CD1c-positive myeloid dendritic cell (primary cell): ENCODE measurements around the gene CLMN.
A peak's percentile ranks its signal among the peaks of the same experiment; 100 is the strongest.

Experiments
- DNase-seq: peaks from one replicate; pipeline ENCODE4 v3.0.0-alpha.2; 2016; ENCODE audit errors: extremely low spot score

Gene CLMN

GRCh38 chr14:95319312-95320077, at the start of gene CLMN:
Gene CLMN (minus strand): TSS chr14:95319908. CDS start chr14:95319792, 116 bp downstream.
- peak; percentile 70 for DNase-seq

GRCh38 chr14:95365401-95365800, 45.7 kb upstream of the CLMN start:
- no peak for DNase-seq

GRCh38 chr14:95364481-95365209, 44.9 kb upstream of the CLMN start:
- DNase-seq = no peak

- no peak for DNase-seq
Measured at GRCh38 chr14:95363468-95363954, 43.8 kb upstream of the CLMN start.

DNA sequence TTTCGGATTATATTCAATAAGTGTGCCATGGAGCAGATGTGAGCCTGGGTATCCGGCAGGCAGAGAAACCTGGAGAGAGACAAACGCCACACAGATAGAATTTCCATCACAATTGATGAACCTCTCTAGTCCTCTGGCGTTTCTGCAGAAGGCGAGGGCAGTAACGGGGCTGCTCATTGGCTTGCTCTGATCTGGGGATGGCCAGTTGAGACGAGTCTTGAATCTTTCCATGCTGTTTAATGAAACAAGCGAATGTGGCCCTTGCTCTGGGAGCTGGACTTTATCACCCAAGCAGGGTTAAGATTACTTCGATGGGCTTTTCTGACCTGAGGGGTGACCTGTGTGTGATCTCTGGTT, 42.4 kb upstream of the CLMN start:
- no peak for DNase-seq

DNA sequence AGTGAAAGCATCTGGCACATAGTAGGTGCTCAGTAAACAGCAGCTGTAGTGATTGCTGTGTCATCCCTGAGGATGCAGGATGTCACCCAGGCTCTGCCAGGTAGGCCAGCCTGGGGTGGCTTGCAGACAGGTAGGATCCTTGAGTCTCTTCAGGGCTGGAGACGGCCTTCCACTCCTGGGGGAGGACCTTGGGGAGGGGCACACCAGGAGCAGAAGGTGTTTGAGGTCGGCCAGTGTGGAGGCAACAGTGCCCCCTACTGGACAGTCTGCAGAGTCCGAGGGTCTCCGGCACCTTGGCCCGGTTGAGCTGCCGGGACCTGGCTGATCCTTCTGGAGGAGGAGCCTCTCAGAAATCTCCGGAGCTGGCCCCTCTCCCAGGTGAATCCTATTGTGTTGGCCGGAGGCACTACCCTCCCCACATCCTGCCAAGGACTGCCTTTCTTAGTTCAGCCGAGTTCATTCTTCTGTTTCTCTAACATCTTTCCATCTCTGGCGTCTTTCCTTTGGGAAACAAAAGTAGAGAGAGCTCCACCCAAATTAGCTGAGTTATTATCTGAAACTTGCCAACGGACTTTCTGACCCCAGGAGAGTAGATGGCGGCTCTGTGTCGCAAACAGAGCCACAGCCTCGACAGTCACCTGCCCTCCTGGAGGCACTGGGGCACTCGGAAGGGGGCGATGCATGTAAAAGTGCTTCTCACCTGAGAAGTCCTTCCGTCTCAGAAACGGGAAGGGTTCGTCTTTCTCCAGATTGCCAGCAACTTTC, 41.8 kb upstream of the CLMN start:
- peak; percentile 46 for DNase-seq

DNA sequence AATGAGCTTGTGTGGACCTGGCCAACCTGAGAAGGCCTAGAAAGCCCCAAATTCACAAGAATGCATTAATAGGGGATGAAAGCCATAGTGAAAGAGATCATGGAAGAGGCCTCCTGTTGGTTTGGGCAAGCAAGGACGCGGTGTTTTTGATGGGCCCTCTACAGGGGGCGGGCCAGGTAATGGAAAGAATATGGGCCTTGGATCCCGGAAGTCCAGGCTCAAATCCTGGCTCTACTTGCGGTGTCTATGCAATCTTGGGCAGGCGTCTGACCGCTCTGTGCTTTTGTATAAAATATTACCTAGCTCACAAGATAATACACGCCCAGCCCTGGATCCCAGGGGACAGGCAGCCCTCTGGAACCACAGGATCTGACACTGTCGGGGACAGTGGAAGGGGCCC, 41.1 kb upstream of the CLMN start:
- DNase-seq = no peak

DNA sequence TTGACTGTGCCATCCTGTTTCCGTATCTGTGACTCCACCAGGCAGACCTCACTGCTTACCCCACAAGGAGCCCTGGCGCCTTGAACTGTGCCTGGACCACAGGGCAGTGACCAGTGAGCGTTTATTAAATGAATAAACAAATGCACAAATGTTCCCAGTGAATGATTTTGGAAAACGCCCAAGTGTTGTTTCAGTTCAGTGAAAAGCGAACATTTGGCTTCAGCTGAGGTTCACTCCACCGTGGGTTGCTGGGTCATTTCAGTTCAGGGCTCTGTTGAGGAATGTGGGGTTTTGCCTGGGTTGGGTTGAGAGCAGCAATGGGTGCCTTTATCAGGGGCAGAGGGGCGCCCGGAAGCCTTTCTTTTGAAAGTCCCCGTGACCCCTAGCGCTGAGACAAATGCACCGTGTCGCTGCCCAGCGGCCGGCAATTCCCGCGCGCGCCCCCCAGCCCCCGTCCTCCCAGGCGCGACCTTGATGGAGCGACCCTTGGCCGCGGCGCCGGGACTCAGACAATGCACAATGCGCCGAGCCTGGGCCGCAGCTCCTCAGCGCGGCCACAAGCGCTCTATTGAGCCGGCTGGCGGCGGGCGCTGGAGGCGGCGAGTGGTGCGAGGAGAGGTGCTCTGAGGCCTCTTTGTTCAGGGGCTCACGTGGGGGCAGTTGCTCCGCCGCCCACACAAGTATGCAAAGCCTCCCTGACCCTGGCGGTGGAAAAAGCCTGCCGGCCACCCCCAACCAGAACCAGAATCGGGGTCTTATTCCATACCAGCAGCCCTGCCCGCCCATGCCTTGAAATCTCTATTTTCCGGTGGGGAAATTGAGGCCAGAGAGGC, 40.5 kb upstream of the CLMN start:
- DNase-seq = no peak

- no peak for DNase-seq
Measured at GRCh38 chr14:95356245-95356869, 36.6 kb upstream of the CLMN start.

GRCh38 chr14:95355422-95355821, 35.7 kb upstream of the CLMN start:
- DNase-seq = no peak

DNA sequence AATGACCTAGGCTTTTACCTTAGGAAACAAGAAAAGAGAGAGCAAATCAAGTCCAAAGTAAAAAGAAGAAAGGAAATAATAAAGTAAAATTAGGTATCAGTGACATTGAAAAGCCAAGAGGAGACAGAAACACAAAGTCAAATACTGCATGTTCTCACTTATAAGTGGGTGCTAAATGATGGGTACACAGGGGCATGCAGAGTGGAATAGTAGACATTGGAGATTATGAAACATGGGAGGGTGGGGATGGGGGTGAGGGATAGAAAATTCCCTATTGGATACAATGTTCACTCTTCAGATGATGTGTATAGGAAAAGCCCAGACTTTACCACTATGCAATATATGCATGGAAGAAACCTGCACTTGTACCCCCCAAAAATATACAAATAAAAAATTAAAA, 35.1 kb upstream of the CLMN start:
- DNase-seq = no peak

- no peak for DNase-seq
Measured at GRCh38 chr14:95353664-95354063, 34.0 kb upstream of the CLMN start.

DNA sequence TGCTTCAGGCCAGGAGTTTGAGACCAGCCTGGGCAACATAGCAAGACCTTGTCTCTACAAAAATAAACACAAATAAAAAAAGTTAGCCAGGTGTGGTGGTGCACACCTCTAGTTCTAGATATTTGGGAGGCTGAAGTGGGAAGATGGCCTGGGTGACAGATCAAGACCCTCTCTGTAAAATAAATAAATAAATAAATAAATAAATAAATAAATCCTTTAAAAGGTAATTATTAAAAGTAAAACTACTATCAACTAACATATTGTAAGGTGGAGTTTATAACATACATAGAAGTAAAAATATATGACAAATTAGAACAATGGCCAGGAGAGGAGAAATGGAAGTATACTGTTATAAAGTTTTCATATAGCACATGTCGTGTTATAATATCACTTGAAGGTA, 33.3 kb upstream of the CLMN start:
- no peak for DNase-seq

GRCh38 chr14:95352481-95352880, 32.8 kb upstream of the CLMN start:
- DNase-seq = no peak

GRCh38 chr14:95349241-95349640, 29.5 kb upstream of the CLMN start:
- DNase-seq = no peak

GRCh38 chr14:95348395-95349080, 28.8 kb upstream of the CLMN start:
- no peak for DNase-seq

DNA sequence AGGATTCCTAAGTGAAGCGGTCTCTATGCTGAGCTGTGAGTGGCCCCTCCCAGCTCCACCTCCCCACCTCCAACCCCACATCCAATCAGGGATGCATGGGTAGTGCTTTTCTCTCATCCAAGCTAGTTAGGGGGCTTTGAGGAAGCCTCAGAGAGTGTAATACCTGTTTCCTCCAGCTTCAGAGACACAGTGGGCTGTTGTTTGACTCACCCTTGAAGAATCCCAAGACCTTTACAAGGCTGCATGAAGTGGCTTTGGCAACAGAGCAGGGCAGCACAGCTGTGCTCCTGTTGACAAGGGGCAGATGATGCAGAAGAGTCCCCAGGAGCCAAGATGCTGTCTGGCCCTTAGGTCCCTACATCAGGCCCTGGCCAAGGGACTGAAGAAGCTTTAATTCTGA, 27.1 kb upstream of the CLMN start:
- DNase-seq = no peak

DNA sequence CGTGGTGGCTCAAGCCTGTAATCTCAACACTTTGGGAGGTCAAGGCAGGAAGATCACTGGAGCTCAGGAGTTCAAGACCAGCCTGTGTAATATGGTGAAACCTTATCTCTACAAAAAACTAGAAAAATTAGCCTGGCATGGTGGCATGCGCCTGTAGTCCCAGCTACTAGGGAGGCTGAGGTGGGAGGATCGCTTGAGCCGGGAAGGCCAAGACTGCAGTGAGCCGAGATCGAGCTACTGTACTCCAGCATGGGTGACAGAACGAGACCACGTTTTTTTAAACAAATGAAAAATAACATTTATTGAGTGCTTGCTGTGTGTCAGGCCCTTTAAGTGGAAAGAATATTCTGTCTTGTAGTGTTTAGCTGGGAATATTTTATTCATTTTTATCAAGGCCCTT, 26.6 kb upstream of the CLMN start:
- DNase-seq = no peak

GRCh38 chr14:95345032-95345431, 25.3 kb upstream of the CLMN start:
- no peak for DNase-seq

GRCh38 chr14:95344536-95344935, 24.8 kb upstream of the CLMN start:
- DNase-seq = no peak

DNA sequence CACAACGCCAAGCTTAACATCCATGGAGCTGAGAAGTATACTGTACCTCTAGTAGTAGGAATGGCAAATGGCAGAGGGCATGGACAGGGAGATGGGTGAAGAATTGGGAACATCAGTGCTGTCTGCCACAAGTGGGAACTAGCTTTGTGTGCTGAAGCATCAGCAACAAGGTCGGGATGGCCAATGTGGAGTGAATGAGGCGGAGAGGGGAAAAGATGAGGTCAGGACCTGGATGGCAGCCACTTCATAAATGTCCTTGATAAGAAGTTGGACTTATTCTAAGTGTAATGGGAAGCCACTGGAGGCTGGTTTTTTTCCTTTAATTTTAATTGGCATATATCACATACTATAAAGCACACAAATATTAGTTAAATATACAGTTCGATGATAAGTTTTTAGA, 21.9 kb upstream of the CLMN start:
- no peak for DNase-seq
